PC-3 (cell line): ENCODE data around the gene FIBCD1. TPM values are rescaled to one million over a fixed set of nuclear protein-coding genes. Genes with fewer than 3 reads are reported as not detected.

Experiments
- ATAC-seq: fragments of 200-7000 bp; cut with Tn5 transposase; 2 replicates; pipeline ENCODE4 v1.9.1; 2020; ENCODE audit warnings: mild to moderate bottlenecking, moderate library complexity
- BruUV-seq: library from RNA; stranded (reverse); fragments of 400-500 nt; replicated peaks from 2 replicates; lab custom pipeline; 2021; lab: Mats Ljungman, UMichigan
- CTCF ChIA-PET: fragments of 300-600 bp; sonication (Branson Sonifier 250); formaldehyde crosslinking; loops from one replicate; lab custom pipeline; 2022; ENCODE audit warnings: antibody characterized with exemption; lab: Charles Lee
- POLR2A ChIA-PET: fragments of 300-600 bp; sonication (Branson Sonifier 250); formaldehyde crosslinking; loops from one replicate; lab custom pipeline; 2022; ENCODE audit warnings: antibody characterized with exemption; ENCODE audit not compliant: unreplicated experiment; lab: Charles Lee
- DNase-seq: peaks from one replicate; pipeline ENCODE4 v3.0.0-alpha.2; 2015
- H2AFZ ChIP-seq: fragments of 300-600 bp; sonication (generic); 2 replicates; pipeline ENCODE4 v1.6.0; 2016; ENCODE audit warnings: antibody characterized with exemption, low read length
- H3F3A ChIP-seq: fragments of 300-600 bp; sonication (generic); one replicate; pipeline ENCODE4 v1.6.0; 2017; ENCODE audit warnings: antibody characterized with exemption, low read length, control low read depth, mild to moderate bottlenecking; ENCODE audit not compliant: unreplicated experiment
- H3K27ac ChIP-seq: fragments of 300-600 bp; sonication (generic); 2 replicates; pipeline ENCODE4 v1.5.1; 2016; ENCODE audit warnings: mild to moderate bottlenecking, low read length
- H3K27me3 ChIP-seq: fragments of 300-600 bp; sonication (generic); 2 replicates; pipeline ENCODE4 v1.6.1; 2016; ENCODE audit warnings: low read length, mixed read lengths
- H3K36me3 ChIP-seq: fragments of 300-600 bp; sonication (generic); 2 replicates; pipeline ENCODE4 v1.6.1; 2016; ENCODE audit warnings: low read depth, mixed run types, low read length, mixed read lengths
- H3K4me1 ChIP-seq: fragments of 300-600 bp; sonication (generic); 2 replicates; pipeline ENCODE4 v1.5.1; 2016; ENCODE audit warnings: low read length; ENCODE audit not compliant: insufficient read depth
- H3K4me2 ChIP-seq: fragments of 300-600 bp; sonication (generic); 2 replicates; pipeline ENCODE4 v1.6.0; 2016; ENCODE audit warnings: low read length
- H3K4me3 ChIP-seq: fragments of 300-600 bp; sonication (generic); 2 replicates; pipeline ENCODE4 v1.5.1; 2016; ENCODE audit warnings: mild to moderate bottlenecking, low read length, mixed read lengths
- H3K79me2 ChIP-seq: fragments of 300-600 bp; sonication (generic); 2 replicates; pipeline ENCODE4 v1.6.1; 2017; ENCODE audit warnings: low read length, mixed read lengths
- H3K9ac ChIP-seq: fragments of 300-600 bp; sonication (generic); 2 replicates; pipeline ENCODE4 v1.6.0; 2016; ENCODE audit warnings: mild to moderate bottlenecking, low read length
- H3K9me2 ChIP-seq: fragments of 300-600 bp; sonication (generic); replicated peaks from 2 replicates; pipeline ENCODE4 v1.6.1; 2016; ENCODE audit warnings: mixed run types, low read length, mixed read lengths
- H3K9me3 ChIP-seq: fragments of 300-600 bp; sonication (generic); 2 replicates; pipeline ENCODE4 v1.6.1; 2016; ENCODE audit warnings: low read length, mixed read lengths
- H4K20me1 ChIP-seq: fragments of 300-600 bp; sonication (generic); 2 replicates; pipeline ENCODE4 v1.6.1; 2016; ENCODE audit warnings: low read length, mixed read lengths
- CTCF ChIP-seq: fragments of 300-600 bp; sonication (generic); conservative IDR thresholded peaks from 2 replicates; pipeline ENCODE4 v1.5.1; 2017; ENCODE audit warnings: antibody characterized with exemption, low read depth, mild to moderate bottlenecking, low read length
- EZH2 ChIP-seq: fragments of 300-600 bp; sonication (generic); IDR thresholded peaks from one replicate; pipeline ENCODE4 v1.6.1; 2017; ENCODE audit warnings: antibody characterized with exemption, mild to moderate bottlenecking, low read length; ENCODE audit not compliant: unreplicated experiment
- EZH2phosphoT487 ChIP-seq: fragments of 300-600 bp; sonication (generic); IDR thresholded peaks from 2 replicates; pipeline ENCODE4 v1.6.1; 2018; ENCODE audit warnings: mild to moderate bottlenecking, antibody characterized with exemption, low read length, borderline replicate concordance
- intact Hi-C: fragments of 100-400 bp; cut with micrococcal nuclease; formaldehyde crosslinking; loops from 2 replicates; pipeline ENCODE4 v1.9.0; 2023
- total RNA-seq: library from RNA; depleted of rRNA; stranded (reverse); fragments of >200 nt; gene quantifications from 2 replicates; pipeline ENCODE4 v1.2.3, GENCODE V29; 2014

FIBCD1 gene
- total RNA-seq, 1 experiment from 2014 or later, result 8.9 TPM

DNA sequence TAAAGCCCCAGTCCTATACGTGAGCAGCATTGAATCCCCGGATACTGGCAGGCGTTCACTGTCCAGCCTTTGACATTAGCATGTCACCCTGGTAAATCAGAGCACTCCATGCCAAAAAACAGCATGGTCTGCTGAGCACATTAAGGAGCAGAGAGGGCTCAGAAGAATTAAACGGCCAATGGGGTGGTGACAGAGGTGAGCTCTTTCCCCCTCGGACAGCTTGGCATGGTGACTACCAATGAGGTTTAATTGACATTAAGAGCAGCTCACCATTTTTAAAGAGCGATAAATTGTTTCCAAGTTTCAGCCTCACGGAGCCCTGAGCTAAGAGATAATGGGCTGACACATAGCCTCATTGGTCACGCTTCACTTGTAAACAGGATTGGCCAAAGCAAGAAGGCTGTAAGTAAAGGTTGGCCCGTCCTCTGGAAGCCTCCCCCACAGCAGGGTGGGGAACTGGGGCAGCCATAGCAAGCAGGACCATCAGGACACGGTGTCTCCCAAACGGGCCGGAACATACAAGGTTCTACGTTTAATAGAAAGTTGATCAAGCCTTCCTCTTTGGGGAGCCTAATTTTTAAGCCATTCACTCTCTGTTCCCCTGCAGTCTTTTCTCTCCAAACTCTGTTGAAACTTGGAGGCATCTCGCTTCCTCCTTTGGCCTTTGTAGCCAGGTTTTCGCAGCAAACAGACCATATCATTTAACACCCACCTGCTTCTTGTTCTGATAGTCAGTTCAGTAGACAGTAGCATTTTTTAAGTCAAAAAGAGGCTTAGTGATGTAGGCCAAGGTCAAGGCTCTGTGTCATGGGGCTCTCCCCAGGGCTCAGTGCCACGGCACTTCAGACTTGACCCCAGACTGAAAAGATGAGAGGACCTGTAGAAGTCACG lies 68.3 kb downstream of the FIBCD1 start:
- Histone ChIP-seq H3K27ac (no peak overlapping the region), H3K79me2 (peaks cover 8% of the 10 kb centered on the region; the same call in 1 of the 2 replicates), H3K36me3 (peaks cover 5% of the 10 kb centered on the region; the same call in 1 of the 2 replicates), H3K4me1 (no peaks in the 10 kb centered on the region), H3K27me3 (no peaks in the 10 kb centered on the region), H2AFZ (no peak overlapping the region), H3K9ac (no peak overlapping the region), H3F3A (no peaks in the 10 kb centered on the region), H3K9me2 (no peaks in the 10 kb centered on the region), H3K4me2 (no peak overlapping the region), H4K20me1 (no peaks in the 10 kb centered on the region), H3K9me3 (no peaks in the 10 kb centered on the region), H3K4me3 (no peak overlapping the region)
- CTCF ChIA-PET, result no interaction called here
- TF ChIP-seq EZH2phosphoT487, result no peak
- TF ChIP-seq EZH2, result no peak
- no peak for TF ChIP-seq CTCF
- no TSS peak for BruUV-seq
- DNase-seq (no peak), ATAC-seq (no peak)
- intact Hi-C loops, result loop anchor here (1.0 kb wide), 2 partner anchors 71 to 128 kb away; no protein-coding TSS in a partner anchor
- POLR2A ChIA-PET, result no interaction called here

- no peaks in the 10 kb centered on the region for H3K9me3 ChIP-seq
- H3K9me2 ChIP-seq, result no peaks in the 10 kb centered on the region
- ChIA-PET CTCF (interaction anchor here (0.6 to 1.4 kb wide), 4 partner anchors 59 to 129 kb away, joined by 3 to 6 read pairs (median 3); no protein-coding TSS in a partner anchor), POLR2A (no interaction called here)
- no peaks in the 10 kb centered on the region for H4K20me1 ChIP-seq
- intact Hi-C loops, result no loop called here
- peaks cover 8% of the 10 kb centered on the region; the same call in 1 of the 2 replicates for H3K79me2 ChIP-seq
- H3K9ac ChIP-seq, result no peak overlapping the region
- DNase-seq (no peak), ATAC-seq (no peak)
- no peaks in the 10 kb centered on the region for H3F3A ChIP-seq
- no TSS peak for BruUV-seq
- H3K4me1 ChIP-seq, result no peaks in the 10 kb centered on the region
- no peak overlapping the region for H3K27ac ChIP-seq
- no peak for TF ChIP-seq EZH2
- TF ChIP-seq EZH2phosphoT487, result no peak
- no peak for TF ChIP-seq CTCF
- no peaks in the 10 kb centered on the region for H3K27me3 ChIP-seq
- H3K4me3 ChIP-seq, result no peak overlapping the region
- no peak overlapping the region for H3K4me2 ChIP-seq
- H2AFZ ChIP-seq, result no peak overlapping the region
- peaks cover 5% of the 10 kb centered on the region; the same call in 1 of the 2 replicates for H3K36me3 ChIP-seq
Measured at GRCh38 chr9:130869250-130869649, 69.8 kb downstream of the FIBCD1 start.
